ENCODE data around the gene MAP7D1. TPM values are rescaled to one million over a fixed set of nuclear protein-coding genes. Genes with fewer than 3 reads are reported as not detected.

The MAP7D1 gene
- total and polyA plus RNA-seq, 2 donors from 2014 or later = 47.5 to 78.7 TPM

DNA sequence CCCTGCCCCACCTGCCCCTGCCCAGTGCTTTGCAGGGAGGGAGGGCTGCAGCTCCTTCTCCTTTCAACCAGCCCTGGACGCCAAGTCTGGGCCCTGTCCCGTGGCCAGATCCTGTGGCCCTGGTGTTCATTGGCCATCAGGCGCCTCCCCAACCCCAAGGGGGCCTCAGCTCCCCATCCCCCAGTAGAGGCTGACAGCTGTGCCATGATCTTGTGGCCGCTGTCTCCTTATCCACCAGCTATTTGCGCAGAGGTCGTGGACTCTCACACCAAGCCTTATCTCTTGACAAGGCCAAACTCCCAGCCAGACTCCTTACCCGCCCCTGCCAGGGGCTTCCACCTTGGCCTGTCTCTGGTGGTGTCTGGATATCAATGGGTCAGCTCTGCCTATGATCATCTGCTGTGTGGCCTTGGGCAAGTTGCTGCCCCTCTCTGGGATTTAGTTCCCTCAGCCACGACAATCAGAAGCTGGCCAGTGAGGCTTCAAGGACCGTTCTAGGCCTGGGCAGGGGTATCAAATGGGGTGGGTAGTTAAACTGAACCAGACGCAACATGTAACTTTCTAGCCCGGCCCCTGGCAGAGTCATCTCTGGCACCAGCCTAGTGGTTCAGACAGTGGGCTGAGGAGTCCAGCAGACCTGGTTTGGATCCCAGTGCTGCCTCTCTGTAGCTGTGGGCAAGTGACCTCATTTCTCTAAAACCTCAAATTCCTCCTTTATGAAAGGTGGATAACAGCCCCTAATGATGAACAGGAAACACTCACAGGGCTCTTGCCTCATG is 27.6 kb upstream of the MAP7D1 start:
- DNase-seq = no peak
- no peak overlapping the region for H3K9ac ChIP-seq (ENCODE audit: low read length in 3 of 3)
- intact Hi-C loops (cut with DNase I) = no loop called here
- no peak for FAIRE-seq
- H3K4me1 ChIP-seq (ENCODE audit: control insufficient read depth in 2 of 3, insufficient read depth in 2 of 3, low read depth in 1 of 3, low read length in 3 of 3) = peaks cover 0 to 4% (median 0%) of the 10 kb centered on the region in 3 donors
- H3K9me3 ChIP-seq (ENCODE audit: control insufficient read depth in 2 of 3, insufficient read depth in 1 of 3, low read length in 3 of 3) = no peaks in the 10 kb centered on the region
- peaks cover 3% of the 10 kb centered on the region for H3K27me3 ChIP-seq (ENCODE audit: control insufficient read depth, insufficient read depth, low read length)
- no peaks in the 10 kb centered on the region for H3K36me3 ChIP-seq (ENCODE audit: control insufficient read depth in 2 of 3, insufficient read depth in 3 of 3, low read length in 3 of 3)
- no peak for TF ChIP-seq CTCF (IDR thresholded peaks at IDR 0.05; ENCODE audit: borderline replicate concordance, extremely low read depth, insufficient read depth)
- no peak overlapping the region for H3K4me3 ChIP-seq (ENCODE audit: low read length in 3 of 3)
- no peak overlapping the region for H3K27ac ChIP-seq (ENCODE audit: low read depth in 2 of 2, low read length in 2 of 2)

DNA sequence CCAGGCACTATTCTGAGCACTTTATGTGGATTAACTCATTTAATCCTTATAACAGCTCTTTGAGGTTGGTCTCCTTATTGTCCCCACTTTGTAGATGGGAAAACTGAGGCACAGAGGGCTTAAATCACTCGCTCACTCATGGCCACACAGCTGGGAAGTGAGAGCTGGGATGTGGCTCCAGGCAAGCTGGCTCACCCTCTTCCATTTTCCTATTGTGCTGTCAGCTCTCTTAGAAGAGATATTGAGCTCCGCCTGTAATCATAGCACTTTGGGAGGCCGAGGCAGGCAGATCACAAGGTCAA is 27.1 kb upstream of the MAP7D1 start:
- Histone ChIP-seq H3K36me3 (ENCODE audit: control insufficient read depth in 2 of 3, insufficient read depth in 3 of 3, low read length in 3 of 3) (no peaks in the 10 kb centered on the region), H3K4me1 (ENCODE audit: control insufficient read depth in 2 of 3, insufficient read depth in 2 of 3, low read depth in 1 of 3, low read length in 3 of 3) (peaks cover 0 to 6% (median 0%) of the 10 kb centered on the region in 3 donors), H3K27ac (ENCODE audit: low read depth in 2 of 2, low read length in 2 of 2) (no peak overlapping the region), H3K9me3 (ENCODE audit: control insufficient read depth in 2 of 3, insufficient read depth in 1 of 3, low read length in 3 of 3) (no peaks in the 10 kb centered on the region), H3K4me3 (ENCODE audit: low read length in 3 of 3) (no peak overlapping the region), H3K9ac (ENCODE audit: low read length in 3 of 3) (no peak overlapping the region), H3K27me3 (ENCODE audit: control insufficient read depth, insufficient read depth, low read length) (peaks cover 3% of the 10 kb centered on the region)
- DNase-seq = no peak
- intact Hi-C loops (cut with DNase I) = no loop called here
- no peak for FAIRE-seq
- TF ChIP-seq CTCF (IDR thresholded peaks at IDR 0.05; ENCODE audit: borderline replicate concordance, extremely low read depth, insufficient read depth) = no peak

GRCh38 chr1:36132029-36132428 is 23.9 kb upstream of the MAP7D1 start:
- Histone ChIP-seq H3K4me3 (ENCODE audit: low read length in 3 of 3) (no peak overlapping the region), H3K9me3 (ENCODE audit: control insufficient read depth in 2 of 3, insufficient read depth in 1 of 3, low read length in 3 of 3) (no peaks in the 10 kb centered on the region), H3K9ac (ENCODE audit: low read length in 3 of 3) (no peak overlapping the region), H3K4me1 (ENCODE audit: control insufficient read depth in 2 of 3, insufficient read depth in 2 of 3, low read depth in 1 of 3, low read length in 3 of 3) (peaks cover 0 to 2% (median 0%) of the 10 kb centered on the region in 3 donors), H3K27ac (ENCODE audit: low read depth in 2 of 2, low read length in 2 of 2) (no peak overlapping the region), H3K36me3 (ENCODE audit: control insufficient read depth in 2 of 3, insufficient read depth in 3 of 3, low read length in 3 of 3) (peaks cover 0 to 4% (median 4%) of the 10 kb centered on the region in 3 donors), H3K27me3 (ENCODE audit: control insufficient read depth, insufficient read depth, low read length) (no peaks in the 10 kb centered on the region)
- DNase-seq (no peak), FAIRE-seq (no peak)
- no peak for TF ChIP-seq CTCF (IDR thresholded peaks at IDR 0.05; ENCODE audit: borderline replicate concordance, extremely low read depth, insufficient read depth)
- intact Hi-C loops (cut with DNase I) = no loop called here
